SK-N-SH (cell line): ENCODE data around the gene GNPDA2. TPM values are rescaled to one million over a fixed set of nuclear protein-coding genes. Genes with fewer than 3 reads are reported as not detected.

Experiments
- CTCF ChIA-PET: fragments of 300-600, 350-600 bp; formaldehyde crosslinking; extraction: SDS; loops from one replicate; lab custom pipeline; 2021; lab: Yijun Ruan, JAX
- POLR2A ChIA-PET: fragments of 350-600 bp; sonication (Branson Sonifier 250); formaldehyde crosslinking; extraction: SDS; loops from one replicate; lab custom pipeline; 2020; ENCODE audit warnings: antibody characterized with exemption, inconsistent platforms; lab: Yijun Ruan, JAX
- DNase-seq: peaks from one replicate; pipeline ENCODE4 v3.0.0; 2012
- H2AFZ ChIP-seq: fragments of 200-600 bp; sonication (generic); 2 replicates; pipeline ENCODE4 v1.8.1; 2016; ENCODE audit warnings: antibody characterized with exemption, mild to moderate bottlenecking, low read depth
- H3F3A ChIP-seq: fragments of 200-600 bp; sonication (generic); replicated peaks from 2 replicates; pipeline ENCODE3; 2016; ENCODE audit warnings: antibody characterized with exemption, mild to moderate bottlenecking; ENCODE audit not compliant: insufficient read depth
- H3K27ac ChIP-seq, 2 experiments: fragments of 200-500 bp in 1 of 2; fragments of 200-600 bp in 1 of 2; sonication (Bioruptor generic) in 1 of 2; sonication (generic), shearing (Covaris generic) in 1 of 2; 2 replicates each; pipeline versions ENCODE4 v1.5.1 to v1.6.1; 2014 to 2016; ENCODE audit warnings: low read depth in 2 of 2, inconsistent platforms in 1 of 2, low read length in 1 of 2, mild to moderate bottlenecking in 1 of 2, mixed read lengths in 1 of 2
- H3K27me3 ChIP-seq: fragments of 200-600 bp; sonication (generic), shearing (Covaris generic); 2 replicates; pipeline ENCODE4 v1.6.1; 2016; ENCODE audit warnings: mixed run types; ENCODE audit not compliant: insufficient read depth
- H3K36me3 ChIP-seq, 2 experiments: fragments of 200-500 bp in 1 of 2; fragments of 200-600 bp in 1 of 2; sonication (Bioruptor generic) in 1 of 2; sonication (generic) in 1 of 2; replicated peaks in 1 of 2; 2 replicates each; pipeline versions ENCODE3 to v1.5.1; 2014 to 2016; ENCODE audit warnings: low read length in 1 of 2, mild to moderate bottlenecking in 1 of 2; ENCODE audit not compliant: insufficient read depth in 2 of 2, control insufficient read depth in 1 of 2
- H3K4me1 ChIP-seq, 2 experiments: fragments of 200-500 bp in 1 of 2; fragments of 200-600 bp in 1 of 2; sonication (Bioruptor generic) in 1 of 2; sonication (generic), shearing (Covaris generic) in 1 of 2; 2 replicates each; pipeline versions ENCODE4 v1.5.1 to v1.6.1; 2014 to 2016; ENCODE audit warnings: low read depth in 1 of 2, low read length in 1 of 2, mixed run types in 1 of 2; ENCODE audit not compliant: insufficient read depth in 2 of 2, control insufficient read depth in 1 of 2
- H3K4me2 ChIP-seq: fragments of 200-600 bp; sonication (generic), shearing (Covaris generic); 2 replicates; pipeline ENCODE4 v1.6.1; 2017; ENCODE audit warnings: mixed run types
- H3K4me3 ChIP-seq, 2 experiments: fragments of 200-500 bp in 1 of 2; fragments of 200-600 bp in 1 of 2; sonication (Bioruptor generic) in 1 of 2; sonication (generic), shearing (Covaris generic) in 1 of 2; 2 replicates each; pipeline versions ENCODE4 v1.5.1 to v1.8.1; 2014 to 2016; ENCODE audit warnings: low read depth in 2 of 2, inconsistent platforms in 1 of 2, low read length in 1 of 2, mild to moderate bottlenecking in 1 of 2, mixed read lengths in 1 of 2, moderate library complexity in 1 of 2
- H3K79me2 ChIP-seq: fragments of 200-600 bp; sonication (generic); 2 replicates; pipeline ENCODE4 v1.8.1; 2017; ENCODE audit warnings: mild to moderate bottlenecking; ENCODE audit not compliant: insufficient read depth
- H3K9ac ChIP-seq: fragments of 200-600 bp; sonication (generic); 2 replicates; pipeline ENCODE4 v1.6.1; 2017; ENCODE audit warnings: mixed run types
- H3K9me2 ChIP-seq: fragments of 200-600 bp; sonication (generic); 2 replicates; pipeline ENCODE4 v1.6.1; 2017; ENCODE audit warnings: mixed run types
- H3K9me3 ChIP-seq: fragments of 200-600 bp; sonication (generic); 2 replicates; pipeline ENCODE4 v1.6.1; 2017; ENCODE audit warnings: mixed run types, mild to moderate bottlenecking, moderate library complexity
- H4K20me1 ChIP-seq: fragments of 200-600 bp; sonication (generic); 2 replicates; pipeline ENCODE4 v1.6.1; 2017; ENCODE audit warnings: mild to moderate bottlenecking, mixed run types; ENCODE audit not compliant: insufficient read depth
- ELF1 ChIP-seq: IDR thresholded peaks from 2 replicates; pipeline ENCODE4 v1.4.0; 2012
- EZH2phosphoT487 ChIP-seq: fragments of 200-600 bp; sonication (generic); IDR thresholded peaks from 2 replicates; pipeline ENCODE4 v1.6.1; 2017; ENCODE audit warnings: low read depth, mixed run types, mild to moderate bottlenecking, antibody characterized with exemption, moderate library complexity, borderline replicate concordance
- GABPA ChIP-seq: IDR thresholded peaks from 2 replicates; pipeline ENCODE4 v1.4.0; 2012; ENCODE audit warnings: low read depth, mild to moderate bottlenecking
- GATA2 ChIP-seq: sonication (generic); formaldehyde crosslinking; IDR thresholded peaks from 2 replicates; pipeline ENCODE4 v1.5.0; 2020; ENCODE audit warnings: mild to moderate bottlenecking, missing genetic modification reagents
- JUND ChIP-seq: IDR thresholded peaks from 2 replicates; pipeline ENCODE4 v1.4.0; 2012
- MXI1 ChIP-seq: IDR thresholded peaks from 2 replicates; pipeline ENCODE4 v1.6.1; 2012; ENCODE audit warnings: mild to moderate bottlenecking, low read depth, low read length, improper control_type of control experiment
- NFIC ChIP-seq: IDR thresholded peaks from 2 replicates; pipeline ENCODE4 v1.4.0; 2012; ENCODE audit warnings: borderline replicate concordance
- NRF1 ChIP-seq: IDR thresholded peaks from 2 replicates; pipeline ENCODE4 v1.6.1; 2012; ENCODE audit warnings: low read depth, mild to moderate bottlenecking, low read length
- POLR2AphosphoS5 ChIP-seq: IDR thresholded peaks from 2 replicates; pipeline ENCODE4 v1.6.1; 2012; ENCODE audit warnings: low read depth, low read length
- RXRA ChIP-seq: IDR thresholded peaks from 2 replicates; pipeline ENCODE4 v1.4.0; 2012; ENCODE audit warnings: low read depth, mild to moderate bottlenecking, borderline replicate concordance
- SMC3 ChIP-seq: IDR thresholded peaks from 2 replicates; pipeline ENCODE4 v1.6.1; 2012; ENCODE audit warnings: low read depth, low read length, improper control_type of control experiment
- TAF1 ChIP-seq: IDR thresholded peaks from 2 replicates; pipeline ENCODE4 v1.6.1; 2012; ENCODE audit warnings: low read depth, mild to moderate bottlenecking, low read length, moderate library complexity, borderline replicate concordance
- TCF12 ChIP-seq: IDR thresholded peaks from 2 replicates; pipeline ENCODE4 v1.4.0; 2012
- TEAD4 ChIP-seq: IDR thresholded peaks from 2 replicates; pipeline ENCODE4 v1.4.0; 2012; ENCODE audit warnings: mild to moderate bottlenecking, borderline replicate concordance; ENCODE audit not compliant: insufficient read depth
- YY1 ChIP-seq: IDR thresholded peaks from 2 replicates; pipeline ENCODE4 v1.4.0; 2012; ENCODE audit warnings: low read depth, mild to moderate bottlenecking
- WGBS: methylation state at CpG from one replicate; pipeline ENCODE4 v1.1.6; 2017; ENCODE audit warnings: low lambda C conversion rate; 5-methylcytosine and 5-hydroxymethylcytosine counted together
- polyA plus RNA-seq, 3 experiments: library from polyadenylated mRNA; depleted of rRNA; stranded (reverse); fragments of >200 nt; gene quantifications; 2 replicates each; pipeline ENCODE4 v1.2.3, GENCODE V29; 2012
- TF ChIP-seq, protein P1 (sequence below): IDR thresholded peaks from 2 replicates; pipeline ENCODE4 v1.6.1; 2012; ENCODE audit warnings: mild to moderate bottlenecking, low read depth, low read length, moderate library complexity
- TF ChIP-seq, protein P2 (sequence below): IDR thresholded peaks from 2 replicates; pipeline ENCODE4 v1.4.0; 2012; ENCODE audit warnings: low read depth, borderline replicate concordance
- TF ChIP-seq, protein P3 (sequence below): IDR thresholded peaks from 2 replicates; pipeline ENCODE4 v1.4.0; 2012; ENCODE audit warnings: low read depth
- TF ChIP-seq, protein P4 (sequence below): fragments of 150-350 bp; IDR thresholded peaks from 2 replicates; pipeline ENCODE4 v1.6.1; 2017; ENCODE audit warnings: antibody characterized with exemption, low read length, low read depth, borderline replicate concordance
- TF ChIP-seq, protein P5 (sequence below): fragments of 200-600 bp; sonication (generic); IDR thresholded peaks from 2 replicates; pipeline ENCODE4 v1.6.1; 2017; ENCODE audit warnings: antibody characterized with exemption, mild to moderate bottlenecking, moderate library complexity

Gene GNPDA2
- polyA plus RNA-seq, 1 of the 3 experiments (the other 2 are of a cell fraction), result 7.8 TPM

DNA sequence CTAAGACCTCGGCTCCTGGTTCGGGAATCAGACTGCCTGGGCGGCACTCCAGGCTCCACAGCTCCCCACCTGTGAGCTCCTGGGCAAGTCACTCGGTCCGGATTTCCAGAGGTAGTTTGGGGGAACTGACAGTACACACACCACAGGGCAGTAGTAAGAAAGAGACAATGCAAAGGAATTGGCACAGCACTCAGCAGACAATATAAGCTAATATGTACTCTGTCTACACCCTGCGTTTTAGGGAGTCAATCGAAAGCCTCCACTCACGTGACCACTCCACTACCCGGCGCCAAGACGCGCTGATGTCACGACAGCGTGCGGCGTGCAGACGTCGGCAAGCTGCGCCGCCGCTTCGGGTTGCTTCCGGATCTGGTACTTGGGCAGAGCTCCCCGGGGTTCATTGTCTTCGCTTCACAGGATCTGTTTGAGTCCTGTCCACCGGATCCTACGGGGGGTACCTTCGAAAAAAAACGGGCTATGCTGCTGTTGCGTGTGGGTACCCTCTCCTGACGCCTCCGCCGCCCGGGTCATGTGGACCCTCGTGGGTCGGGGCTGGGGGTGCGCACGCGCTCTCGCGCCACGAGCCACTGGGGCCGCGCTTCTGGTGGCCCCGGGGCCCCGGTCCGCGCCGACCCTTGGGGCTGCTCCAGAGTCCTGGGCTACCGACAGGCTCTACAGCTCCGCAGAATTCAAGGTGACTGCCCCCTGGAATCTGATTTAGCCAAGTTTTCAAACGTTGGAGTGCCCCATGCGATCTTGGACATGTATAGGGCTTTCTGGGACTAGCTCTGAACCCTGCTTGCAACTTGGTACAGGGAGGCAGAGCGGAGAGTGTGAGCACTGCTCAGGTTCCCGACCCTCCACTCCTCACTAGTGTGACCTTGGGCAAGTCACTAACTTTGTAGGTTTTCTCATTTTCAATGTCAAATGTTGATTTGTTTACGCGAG, 48.0 kb downstream of the GNPDA2 start, which contains the start of gene GUF1:
GUF1 (plus strand) TSS at position 327 of the 948 bp plus-strand sequence; CDS start at position 530, 203 bp downstream.
- peaks cover 15 to 26% of the 10 kb centered on the region in 2 experiments for H3K36me3 ChIP-seq
- H3K79me2 ChIP-seq, result peaks cover 35% of the 10 kb centered on the region
- no peaks in the 10 kb centered on the region for H3K27me3 ChIP-seq
- H3K9ac ChIP-seq, result peak within 1 kb of the TSS; percentile 91
- peak within 1 kb of the TSS; percentile 86 to 93 for H3K27ac ChIP-seq
- H3K4me3 ChIP-seq, result peak within 1 kb of the TSS; percentile 88 to 93
- no peaks in the 10 kb centered on the region for H3K9me3 ChIP-seq
- H3K4me2 ChIP-seq, result peak within 1 kb of the TSS; percentile 86
- peak; percentile 85 for DNase-seq
- ChIA-PET CTCF (interaction anchor here (0.8 to 1.7 kb wide), 8 partner anchors 10 to 49 kb away, joined by 3 to 7 read pairs (median 4); no protein-coding TSS in a partner anchor), POLR2A (interaction anchor here (1.0 to 2.0 kb wide), 3 partner anchors 13 to 782 kb away, joined by 3 to 7 read pairs (median 3); partner anchors contain the start of gene GNPDA2)
- no peaks in the 10 kb centered on the region for H4K20me1 ChIP-seq
- WGBS, result 1% methylated on average over 18 of the region's 57 CpGs
- no peaks in the 10 kb centered on the region for H3K9me2 ChIP-seq
- H3K4me1 ChIP-seq, result peaks cover 0 to 18% of the 10 kb centered on the region in 2 experiments; a peak in 2 of 4 replicates
- H2AFZ ChIP-seq, result peak within 1 kb of the TSS; percentile 99
- H3F3A ChIP-seq, result peaks cover 3% of the 10 kb centered on the region
- TF ChIP-seq GATA2 (CRISPR knock-in tag) (0 out of 2 replicates have a peak, but pooled peaks have one; percentile 18), RXRA (no peak), POLR2AphosphoS5 (peak; percentile 97), TEAD4 (no peak), GABPA (peak; percentile 57), EZH2phosphoT487 (no peak), JUND (0 out of 2 replicates have a peak, but pooled peaks have one; percentile 1), YY1 (no peak), ELF1 (peak; percentile 98), NFIC (no peak), TAF1 (peak; percentile 73), TCF12 (0 out of 2 replicates have a peak, but pooled peaks have one; percentile 11), NRF1 (peak; percentile 64), SMC3 (no peak), MXI1 (peak; percentile 83; the same call in 1 of the 2 replicates)
- TF ChIP-seq, protein P1, sequence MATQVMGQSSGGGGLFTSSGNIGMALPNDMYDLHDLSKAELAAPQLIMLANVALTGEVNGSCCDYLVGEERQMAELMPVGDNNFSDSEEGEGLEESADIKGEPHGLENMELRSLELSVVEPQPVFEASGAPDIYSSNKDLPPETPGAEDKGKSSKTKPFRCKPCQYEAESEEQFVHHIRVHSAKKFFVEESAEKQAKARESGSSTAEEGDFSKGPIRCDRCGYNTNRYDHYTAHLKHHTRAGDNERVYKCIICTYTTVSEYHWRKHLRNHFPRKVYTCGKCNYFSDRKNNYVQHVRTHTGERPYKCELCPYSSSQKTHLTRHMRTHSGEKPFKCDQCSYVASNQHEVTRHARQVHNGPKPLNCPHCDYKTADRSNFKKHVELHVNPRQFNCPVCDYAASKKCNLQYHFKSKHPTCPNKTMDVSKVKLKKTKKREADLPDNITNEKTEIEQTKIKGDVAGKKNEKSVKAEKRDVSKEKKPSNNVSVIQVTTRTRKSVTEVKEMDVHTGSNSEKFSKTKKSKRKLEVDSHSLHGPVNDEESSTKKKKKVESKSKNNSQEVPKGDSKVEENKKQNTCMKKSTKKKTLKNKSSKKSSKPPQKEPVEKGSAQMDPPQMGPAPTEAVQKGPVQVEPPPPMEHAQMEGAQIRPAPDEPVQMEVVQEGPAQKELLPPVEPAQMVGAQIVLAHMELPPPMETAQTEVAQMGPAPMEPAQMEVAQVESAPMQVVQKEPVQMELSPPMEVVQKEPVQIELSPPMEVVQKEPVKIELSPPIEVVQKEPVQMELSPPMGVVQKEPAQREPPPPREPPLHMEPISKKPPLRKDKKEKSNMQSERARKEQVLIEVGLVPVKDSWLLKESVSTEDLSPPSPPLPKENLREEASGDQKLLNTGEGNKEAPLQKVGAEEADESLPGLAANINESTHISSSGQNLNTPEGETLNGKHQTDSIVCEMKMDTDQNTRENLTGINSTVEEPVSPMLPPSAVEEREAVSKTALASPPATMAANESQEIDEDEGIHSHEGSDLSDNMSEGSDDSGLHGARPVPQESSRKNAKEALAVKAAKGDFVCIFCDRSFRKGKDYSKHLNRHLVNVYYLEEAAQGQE, result 0 out of 2 replicates have a peak, but pooled peaks have one; percentile 25
- TF ChIP-seq, protein P2, sequence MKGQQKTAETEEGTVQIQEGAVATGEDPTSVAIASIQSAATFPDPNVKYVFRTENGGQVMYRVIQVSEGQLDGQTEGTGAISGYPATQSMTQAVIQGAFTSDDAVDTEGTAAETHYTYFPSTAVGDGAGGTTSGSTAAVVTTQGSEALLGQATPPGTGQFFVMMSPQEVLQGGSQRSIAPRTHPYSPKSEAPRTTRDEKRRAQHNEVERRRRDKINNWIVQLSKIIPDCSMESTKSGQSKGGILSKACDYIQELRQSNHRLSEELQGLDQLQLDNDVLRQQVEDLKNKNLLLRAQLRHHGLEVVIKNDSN, result peak; percentile 95
- TF ChIP-seq, protein P3, sequence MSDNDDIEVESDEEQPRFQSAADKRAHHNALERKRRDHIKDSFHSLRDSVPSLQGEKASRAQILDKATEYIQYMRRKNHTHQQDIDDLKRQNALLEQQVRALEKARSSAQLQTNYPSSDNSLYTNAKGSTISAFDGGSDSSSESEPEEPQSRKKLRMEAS, result peak; percentile 79
- TF ChIP-seq, protein P4, sequence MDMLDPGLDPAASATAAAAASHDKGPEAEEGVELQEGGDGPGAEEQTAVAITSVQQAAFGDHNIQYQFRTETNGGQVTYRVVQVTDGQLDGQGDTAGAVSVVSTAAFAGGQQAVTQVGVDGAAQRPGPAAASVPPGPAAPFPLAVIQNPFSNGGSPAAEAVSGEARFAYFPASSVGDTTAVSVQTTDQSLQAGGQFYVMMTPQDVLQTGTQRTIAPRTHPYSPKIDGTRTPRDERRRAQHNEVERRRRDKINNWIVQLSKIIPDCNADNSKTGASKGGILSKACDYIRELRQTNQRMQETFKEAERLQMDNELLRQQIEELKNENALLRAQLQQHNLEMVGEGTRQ, result peak; percentile 74
- TF ChIP-seq, protein P5, sequence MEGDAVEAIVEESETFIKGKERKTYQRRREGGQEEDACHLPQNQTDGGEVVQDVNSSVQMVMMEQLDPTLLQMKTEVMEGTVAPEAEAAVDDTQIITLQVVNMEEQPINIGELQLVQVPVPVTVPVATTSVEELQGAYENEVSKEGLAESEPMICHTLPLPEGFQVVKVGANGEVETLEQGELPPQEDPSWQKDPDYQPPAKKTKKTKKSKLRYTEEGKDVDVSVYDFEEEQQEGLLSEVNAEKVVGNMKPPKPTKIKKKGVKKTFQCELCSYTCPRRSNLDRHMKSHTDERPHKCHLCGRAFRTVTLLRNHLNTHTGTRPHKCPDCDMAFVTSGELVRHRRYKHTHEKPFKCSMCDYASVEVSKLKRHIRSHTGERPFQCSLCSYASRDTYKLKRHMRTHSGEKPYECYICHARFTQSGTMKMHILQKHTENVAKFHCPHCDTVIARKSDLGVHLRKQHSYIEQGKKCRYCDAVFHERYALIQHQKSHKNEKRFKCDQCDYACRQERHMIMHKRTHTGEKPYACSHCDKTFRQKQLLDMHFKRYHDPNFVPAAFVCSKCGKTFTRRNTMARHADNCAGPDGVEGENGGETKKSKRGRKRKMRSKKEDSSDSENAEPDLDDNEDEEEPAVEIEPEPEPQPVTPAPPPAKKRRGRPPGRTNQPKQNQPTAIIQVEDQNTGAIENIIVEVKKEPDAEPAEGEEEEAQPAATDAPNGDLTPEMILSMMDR, result 0 out of 2 replicates have a peak, but pooled peaks have one; percentile 8
